ENCODE data around the gene HSPA12B. TPM values are rescaled to one million over a fixed set of nuclear protein-coding genes. Genes with fewer than 3 reads are reported as not detected.

The HSPA12B gene
- polyA plus RNA-seq, 1 donor, result 11.5 TPM

GRCh38 chr20:3765171-3765882, 32.8 kb downstream of the HSPA12B start:
- no peak for DNase-seq

GRCh38 chr20:3766422-3767109, 34.1 kb downstream of the HSPA12B start:
- DNase-seq, result no peak

GRCh38 chr20:3767110-3767426, 34.6 kb downstream of the HSPA12B start:
- DNase-seq, result no peak

- peak; percentile 97 for DNase-seq
Measured at GRCh38 chr20:3767427-3768341, 35.2 kb downstream of the HSPA12B start, which contains the start of gene ADISSP. ADISSP (minus strand) TSS chr20:3767753; CDS start chr20:3760100, 7,653 bp downstream.

GRCh38 chr20:3768342-3769130, 36.1 kb downstream of the HSPA12B start:
- DNase-seq, result peak; percentile 71

- no peak for DNase-seq
Measured at GRCh38 chr20:3771552-3772058, 39.1 kb downstream of the HSPA12B start.

GRCh38 chr20:3775457-3776108, 43.1 kb downstream of the HSPA12B start:
- no peak for DNase-seq

- no peak for DNase-seq
Measured at GRCh38 chr20:3777381-3777715, 44.9 kb downstream of the HSPA12B start.

- DNase-seq, result no peak
Measured at GRCh38 chr20:3777716-3778629, 45.5 kb downstream of the HSPA12B start.

GRCh38 chr20:3778976-3779375, 46.5 kb downstream of the HSPA12B start:
- DNase-seq, result no peak

GRCh38 chr20:3781153-3781910, 48.8 kb downstream of the HSPA12B start, which contains the start of gene SPEF1:
SPEF1 (minus strand) TSS chr20:3781448; CDS start chr20:3781287, 161 bp downstream.
- peak; percentile 93 for DNase-seq

GRCh38 chr20:3782597-3782996, 50.1 kb downstream of the HSPA12B start:
- DNase-seq, result no peak

GRCh38 chr20:3783068-3783489, 50.6 kb downstream of the HSPA12B start:
- no peak for DNase-seq

GRCh38 chr20:3783511-3784195, 51.2 kb downstream of the HSPA12B start:
- no peak for DNase-seq

- no peak for DNase-seq
Measured at GRCh38 chr20:3784216-3784853, 51.9 kb downstream of the HSPA12B start.

- no peak for DNase-seq
Measured at GRCh38 chr20:3784863-3785239, 52.4 kb downstream of the HSPA12B start.

- no peak for DNase-seq
Measured at GRCh38 chr20:3785240-3786125, 53.0 kb downstream of the HSPA12B start.
